Body of pancreas (tissue), 4 donors: Measurements from ENCODE around the gene GSC2. TPM values are rescaled to one million over a fixed set of nuclear protein-coding genes. Genes with fewer than 3 reads are reported as not detected.

Experiments
- ATAC-seq: fragments of 150-250 bp; one replicate; pipeline ENCODE4 v1.9.1; 2016
- DNase-seq, 4 donors: peaks; one replicate each; pipeline ENCODE4 v3.0.0-alpha.2; 2019
- H3K27ac ChIP-seq, 4 donors: fragments of 200-600 bp; sonication (generic); 1 replicate in 3 of 4; 2 replicates in 1 of 4; pipeline versions ENCODE4 v1.5.1 to v1.6.1; 2016 to 2019; ENCODE audit warnings: mild to moderate bottlenecking in 1 of 4, mixed read lengths in 1 of 4, moderate library complexity in 1 of 4
- H3K27me3 ChIP-seq, 2 donors: fragments of 200-600 bp; sonication (generic); one replicate each; pipeline ENCODE4 v1.6.0; 2016; ENCODE audit warnings: mild to moderate bottlenecking in 1 of 2
- H3K36me3 ChIP-seq, 2 donors: fragments of 200-600 bp; sonication (generic); replicated peaks in 1 of 2; 2 replicates each; pipeline ENCODE4 v1.5.1; 2016; ENCODE audit warnings: low read depth in 2 of 2; ENCODE audit not compliant: insufficient read depth in 1 of 2
- H3K4me1 ChIP-seq: fragments of 200-600 bp; sonication (generic); one replicate; pipeline ENCODE4 v1.6.0; 2016
- H3K4me3 ChIP-seq, 2 donors: fragments of 200-600 bp; sonication (generic); 1 replicate in 1 of 2; 2 replicates in 1 of 2; pipeline ENCODE4 v1.5.1; 2016 to 2019
- H3K9me3 ChIP-seq, 3 donors: fragments of 200-600 bp; sonication (generic); 1 replicate in 2 of 3; 2 replicates in 1 of 3; pipeline ENCODE4 v1.5.1; 2016
- POLR2A ChIP-seq, 3 donors: fragments of 450-650 bp; IDR thresholded peaks; one replicate each; pipeline ENCODE4 v1.6.1; 2016; ENCODE audit warnings: antibody characterized with exemption in 3 of 3, mild to moderate bottlenecking in 2 of 3
- WGBS, 2 donors: methylation state at CpG; one replicate each; pipeline ENCODE4 v1.1.5; 2017; 5-methylcytosine and 5-hydroxymethylcytosine counted together
- intact Hi-C: fragments of 100-400 bp; cut with DNase I; formaldehyde crosslinking; loops from one replicate; pipeline ENCODE4 v1.15.1; 2023
- total RNA-seq, 2 donors: library from RNA; depleted of rRNA; stranded (reverse); fragments of >200 nt; gene quantifications; one replicate each; pipeline ENCODE4 v1.1.0, GENCODE V29; 2016
- TF ChIP-seq, protein P1 (sequence below), 7 experiments: fragments of 450-650 bp in 4 of 7; fragments of 200-600 bp in 3 of 7; sonication (generic) in 3 of 7; IDR thresholded peaks; one replicate each; pipeline ENCODE4 v1.5.1; 2016 to 2019; ENCODE audit warnings: antibody characterized with exemption in 7 of 7

The GSC2 gene
- total RNA-seq, 2 donors from 2014 or later = not detected

- Histone ChIP-seq H3K36me3 (no peaks in the 10 kb centered on the region), H3K9me3 (no peaks in the 10 kb centered on the region), H3K4me1 (peaks cover 16% of the 10 kb centered on the region), H3K27ac (no peak overlapping the region), H3K4me3 (no peak overlapping the region), H3K27me3 (peaks cover 0 to 16% of the 10 kb centered on the region in 2 donors)
- ATAC-seq (no peak), DNase-seq (no peak)
- intact Hi-C loops = loop anchor here (5.0 kb wide), 1 partner anchor 484 kb away; no protein-coding TSS in a partner anchor
- TF ChIP-seq POLR2A (IDR thresholded peaks at IDR 0.05) = no peak
- TF ChIP-seq, protein P1, sequence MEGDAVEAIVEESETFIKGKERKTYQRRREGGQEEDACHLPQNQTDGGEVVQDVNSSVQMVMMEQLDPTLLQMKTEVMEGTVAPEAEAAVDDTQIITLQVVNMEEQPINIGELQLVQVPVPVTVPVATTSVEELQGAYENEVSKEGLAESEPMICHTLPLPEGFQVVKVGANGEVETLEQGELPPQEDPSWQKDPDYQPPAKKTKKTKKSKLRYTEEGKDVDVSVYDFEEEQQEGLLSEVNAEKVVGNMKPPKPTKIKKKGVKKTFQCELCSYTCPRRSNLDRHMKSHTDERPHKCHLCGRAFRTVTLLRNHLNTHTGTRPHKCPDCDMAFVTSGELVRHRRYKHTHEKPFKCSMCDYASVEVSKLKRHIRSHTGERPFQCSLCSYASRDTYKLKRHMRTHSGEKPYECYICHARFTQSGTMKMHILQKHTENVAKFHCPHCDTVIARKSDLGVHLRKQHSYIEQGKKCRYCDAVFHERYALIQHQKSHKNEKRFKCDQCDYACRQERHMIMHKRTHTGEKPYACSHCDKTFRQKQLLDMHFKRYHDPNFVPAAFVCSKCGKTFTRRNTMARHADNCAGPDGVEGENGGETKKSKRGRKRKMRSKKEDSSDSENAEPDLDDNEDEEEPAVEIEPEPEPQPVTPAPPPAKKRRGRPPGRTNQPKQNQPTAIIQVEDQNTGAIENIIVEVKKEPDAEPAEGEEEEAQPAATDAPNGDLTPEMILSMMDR (IDR thresholded peaks at IDR 0.05) = no peak
- WGBS, 2 donors = 25 to 26% methylated on average over 2 to 33 of the region's 33 CpGs
Observed at GRCh38 chr22:19148417-19149046, 1.6 kb downstream of the GSC2 start.

DNA sequence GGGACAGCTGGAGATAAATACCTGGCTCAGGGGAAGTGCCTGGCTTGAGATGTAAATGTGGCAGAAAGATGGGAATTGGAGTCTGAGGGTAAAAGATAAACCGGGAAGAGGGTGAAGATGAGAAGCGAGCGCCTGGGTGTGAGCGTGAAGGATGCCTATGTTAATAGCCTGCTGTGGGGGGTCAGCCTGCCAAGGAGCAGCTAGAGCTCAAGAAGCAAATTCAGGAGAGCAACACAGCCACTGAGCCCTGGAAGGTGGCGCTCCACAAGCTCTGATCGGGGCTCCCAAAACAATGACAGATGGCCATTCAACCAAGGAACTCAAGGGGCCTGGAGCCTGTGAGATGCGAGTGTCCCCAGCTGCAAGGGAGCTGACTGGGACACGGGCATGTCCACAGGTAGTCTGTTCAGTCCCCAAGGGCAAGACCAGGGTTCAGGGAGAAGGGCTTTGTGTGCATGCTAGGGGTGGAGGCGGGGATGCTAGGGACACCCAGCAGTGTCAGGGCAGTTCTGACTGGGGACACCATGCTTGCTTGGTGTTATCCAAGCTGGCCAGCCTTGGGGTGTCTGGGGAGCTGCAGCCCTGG, 2.8 kb downstream of the GSC2 start:
- no peak overlapping the region for H3K4me3 ChIP-seq
- intact Hi-C loops = loop anchor here (5.0 kb wide), 1 partner anchor 485 kb away; no protein-coding TSS in a partner anchor
- DNase-seq (no peak), ATAC-seq (no peak)
- H3K9me3 ChIP-seq = no peaks in the 10 kb centered on the region
- peaks cover 0 to 11% of the 10 kb centered on the region in 2 donors for H3K27me3 ChIP-seq
- WGBS, 2 donors = 37 to 39% methylated on average over 4 to 9 of the region's 9 CpGs
- no peak overlapping the region for H3K27ac ChIP-seq
- TF ChIP-seq, protein P1 (IDR thresholded peaks at IDR 0.05) = no peak
- TF ChIP-seq POLR2A (IDR thresholded peaks at IDR 0.05) = no peak
- H3K4me1 ChIP-seq = peaks cover 20% of the 10 kb centered on the region
- H3K36me3 ChIP-seq = no peaks in the 10 kb centered on the region

DNA sequence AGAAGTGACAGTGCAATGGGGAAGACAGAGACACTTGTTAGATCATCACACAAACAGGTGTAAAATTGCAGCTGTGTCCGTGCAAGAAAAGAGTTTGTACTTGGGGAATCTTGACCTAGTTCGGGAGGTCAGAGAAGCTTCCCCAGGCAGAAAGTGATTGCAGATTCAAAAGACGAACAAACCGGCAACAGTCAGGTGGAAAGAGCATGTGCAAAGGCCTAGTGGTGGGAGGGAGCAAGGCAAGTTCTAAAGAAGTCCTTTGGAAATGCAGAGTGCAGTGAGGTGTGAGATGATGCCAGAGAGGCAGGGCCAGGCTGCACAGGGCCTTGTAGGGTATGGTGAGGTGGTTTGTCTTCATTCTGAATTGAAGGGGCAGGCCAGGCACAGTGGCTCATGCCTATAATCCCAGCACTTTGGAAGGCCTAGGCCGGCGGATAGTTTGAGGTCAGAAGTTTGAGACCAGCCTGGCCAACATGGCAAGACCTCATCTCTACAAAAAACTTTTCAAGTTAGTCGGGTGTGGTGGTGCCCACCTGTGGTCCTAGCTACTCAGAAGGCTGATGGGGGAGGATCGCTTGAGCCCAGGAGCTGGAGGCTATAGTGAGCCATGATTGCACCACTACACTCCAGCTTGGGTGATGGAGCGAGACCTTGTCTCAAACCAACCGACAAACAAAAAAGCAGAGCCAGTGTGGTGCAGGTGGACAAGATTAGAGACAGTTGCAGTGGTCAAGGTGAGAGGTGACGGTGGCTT, 3.7 kb downstream of the GSC2 start:
- intact Hi-C loops = loop anchor here (5.0 kb wide), 1 partner anchor 486 kb away; no protein-coding TSS in a partner anchor
- peaks cover 20% of the 10 kb centered on the region for H3K4me1 ChIP-seq
- H3K27ac ChIP-seq = no peak overlapping the region
- no peak overlapping the region for H3K4me3 ChIP-seq
- ATAC-seq (no peak), DNase-seq (no peak)
- WGBS, 2 donors = 46 to 69% methylated on average over 10 to 11 of the region's 11 CpGs
- H3K36me3 ChIP-seq = peaks cover 0 to 2% of the 10 kb centered on the region in 2 donors
- peaks cover 0 to 9% of the 10 kb centered on the region in 2 donors for H3K27me3 ChIP-seq
- TF ChIP-seq, protein P1 (IDR thresholded peaks at IDR 0.05) = no peak
- no peak for TF ChIP-seq POLR2A (IDR thresholded peaks at IDR 0.05)
- no peaks in the 10 kb centered on the region for H3K9me3 ChIP-seq

GRCh38 chr22:19143967-19144400, 6.1 kb downstream of the GSC2 start:
- no peaks in the 10 kb centered on the region for H3K9me3 ChIP-seq
- peaks cover 0 to 13% of the 10 kb centered on the region in 2 donors for H3K36me3 ChIP-seq
- no peak for ATAC-seq
- WGBS, 2 donors = 3 to 4% methylated on average over 17 of the region's 17 CpGs
- intact Hi-C loops = no loop called here
- H3K4me3 ChIP-seq = peak overlapping the region; percentile 50 to 79
- peaks cover 13% of the 10 kb centered on the region for H3K4me1 ChIP-seq
- no peak for TF ChIP-seq POLR2A (IDR thresholded peaks at IDR 0.05)
- TF ChIP-seq, protein P1 (IDR thresholded peaks at IDR 0.05) = no peak
- no peak for DNase-seq
- H3K27me3 ChIP-seq = no peaks in the 10 kb centered on the region
- peak overlapping the region in 3 of 4 donors; percentile 39 to 75 (median 73) for H3K27ac ChIP-seq
